Suprapubic skin (tissue), 4 donors: Measurements from ENCODE around the gene TAC3. TPM values are rescaled to one million over a fixed set of nuclear protein-coding genes. Genes with fewer than 3 reads are reported as not detected.

Experiments used
- DNase-seq, 2 donors: peaks; one replicate each; pipeline ENCODE4 v3.0.0-alpha.2; 2019; ENCODE audit warnings: low spot score in 2 of 2
- H3K27ac ChIP-seq: fragments of 200-600 bp; sonication (generic); one replicate; pipeline ENCODE4 v1.5.1; 2019
- H3K27me3 ChIP-seq: fragments of 200-600 bp; sonication (generic); one replicate; pipeline ENCODE4 v1.5.1; 2019
- H3K36me3 ChIP-seq: fragments of 200-600 bp; sonication (generic); one replicate; pipeline ENCODE4 v1.5.1; 2019
- H3K4me1 ChIP-seq: fragments of 200-600 bp; sonication (generic); one replicate; pipeline ENCODE4 v1.5.1; 2019
- H3K4me3 ChIP-seq: fragments of 200-600 bp; sonication (generic); one replicate; pipeline ENCODE4 v1.5.1; 2019; ENCODE audit warnings: mild to moderate bottlenecking
- H3K9me3 ChIP-seq: fragments of 200-600 bp; sonication (generic); one replicate; pipeline ENCODE4 v1.5.1; 2019
- EP300 ChIP-seq: sonication (generic); formaldehyde crosslinking; IDR thresholded peaks from one replicate; pipeline ENCODE4 v1.6.1; 2017; ENCODE audit warnings: antibody characterized with exemption
- POLR2A ChIP-seq, 2 donors: fragments of 450-650 bp; IDR thresholded peaks; one replicate each; pipeline ENCODE4 v1.6.1; 2017; ENCODE audit warnings: antibody characterized with exemption in 2 of 2, mild to moderate bottlenecking in 2 of 2, moderate library complexity in 2 of 2
- POLR2AphosphoS5 ChIP-seq, 3 donors: sonication (generic); formaldehyde crosslinking; IDR thresholded peaks; one replicate each; pipeline ENCODE4 v1.6.1; 2017; ENCODE audit warnings: antibody characterized with exemption in 3 of 3
- WGBS: methylation state at CpG from one replicate; pipeline ENCODE4 v1.1.5; 2018; 5-methylcytosine and 5-hydroxymethylcytosine counted together
- total RNA-seq, 4 donors: library from RNA; depleted of rRNA; stranded (reverse); fragments of >200 nt; gene quantifications; one replicate each; pipeline ENCODE4 v1.1.0, GENCODE V29; 2016
- TF ChIP-seq, protein P1 (sequence below), 2 donors: fragments of 200-600 bp in 1 of 2; fragments of 450-650 bp in 1 of 2; sonication (generic) in 1 of 2; IDR thresholded peaks; one replicate each; pipeline ENCODE4 v1.5.1; 2016 to 2019; ENCODE audit warnings: antibody characterized with exemption in 2 of 2, mild to moderate bottlenecking in 1 of 2, moderate library complexity in 1 of 2

TAC3 gene
- total RNA-seq, 4 donors from 2014 or later = not detected

DNA sequence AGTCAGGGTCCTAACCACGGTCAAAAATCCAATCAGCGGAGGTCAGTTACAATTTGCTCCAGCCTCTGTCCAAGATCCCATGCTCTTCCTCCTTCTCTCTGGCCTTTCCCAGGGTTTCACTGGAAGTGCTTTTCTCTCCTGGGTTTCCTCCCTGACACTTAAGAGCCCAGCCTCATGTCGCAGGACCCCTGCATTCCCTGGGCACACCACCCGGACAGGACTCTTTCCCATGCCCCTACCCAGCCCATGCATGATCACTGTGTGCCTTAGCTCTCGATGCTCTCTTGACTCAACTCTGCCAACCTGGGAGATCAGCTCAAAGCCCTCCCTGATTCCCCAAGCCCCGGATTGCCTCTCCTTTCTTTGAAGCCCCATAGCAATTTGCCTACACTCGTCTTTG is 15.5 kb upstream of the TAC3 start:
- Histone ChIP-seq H3K27me3 (no peaks in the 10 kb centered on the region), H3K9me3 (no peaks in the 10 kb centered on the region), H3K4me1 (peaks cover 8% of the 10 kb centered on the region), H3K4me3 (no peak overlapping the region), H3K36me3 (no peaks in the 10 kb centered on the region), H3K27ac (no peak overlapping the region)
- no peak for TF ChIP-seq POLR2AphosphoS5 (IDR thresholded peaks at IDR 0.05)
- no peak for TF ChIP-seq POLR2A (IDR thresholded peaks at IDR 0.05)
- TF ChIP-seq, protein P1, sequence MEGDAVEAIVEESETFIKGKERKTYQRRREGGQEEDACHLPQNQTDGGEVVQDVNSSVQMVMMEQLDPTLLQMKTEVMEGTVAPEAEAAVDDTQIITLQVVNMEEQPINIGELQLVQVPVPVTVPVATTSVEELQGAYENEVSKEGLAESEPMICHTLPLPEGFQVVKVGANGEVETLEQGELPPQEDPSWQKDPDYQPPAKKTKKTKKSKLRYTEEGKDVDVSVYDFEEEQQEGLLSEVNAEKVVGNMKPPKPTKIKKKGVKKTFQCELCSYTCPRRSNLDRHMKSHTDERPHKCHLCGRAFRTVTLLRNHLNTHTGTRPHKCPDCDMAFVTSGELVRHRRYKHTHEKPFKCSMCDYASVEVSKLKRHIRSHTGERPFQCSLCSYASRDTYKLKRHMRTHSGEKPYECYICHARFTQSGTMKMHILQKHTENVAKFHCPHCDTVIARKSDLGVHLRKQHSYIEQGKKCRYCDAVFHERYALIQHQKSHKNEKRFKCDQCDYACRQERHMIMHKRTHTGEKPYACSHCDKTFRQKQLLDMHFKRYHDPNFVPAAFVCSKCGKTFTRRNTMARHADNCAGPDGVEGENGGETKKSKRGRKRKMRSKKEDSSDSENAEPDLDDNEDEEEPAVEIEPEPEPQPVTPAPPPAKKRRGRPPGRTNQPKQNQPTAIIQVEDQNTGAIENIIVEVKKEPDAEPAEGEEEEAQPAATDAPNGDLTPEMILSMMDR (IDR thresholded peaks at IDR 0.05) = no peak
- no peak for TF ChIP-seq EP300
- no peak for DNase-seq
- 81% methylated on average over 7 of the region's 7 CpGs for WGBS

DNA sequence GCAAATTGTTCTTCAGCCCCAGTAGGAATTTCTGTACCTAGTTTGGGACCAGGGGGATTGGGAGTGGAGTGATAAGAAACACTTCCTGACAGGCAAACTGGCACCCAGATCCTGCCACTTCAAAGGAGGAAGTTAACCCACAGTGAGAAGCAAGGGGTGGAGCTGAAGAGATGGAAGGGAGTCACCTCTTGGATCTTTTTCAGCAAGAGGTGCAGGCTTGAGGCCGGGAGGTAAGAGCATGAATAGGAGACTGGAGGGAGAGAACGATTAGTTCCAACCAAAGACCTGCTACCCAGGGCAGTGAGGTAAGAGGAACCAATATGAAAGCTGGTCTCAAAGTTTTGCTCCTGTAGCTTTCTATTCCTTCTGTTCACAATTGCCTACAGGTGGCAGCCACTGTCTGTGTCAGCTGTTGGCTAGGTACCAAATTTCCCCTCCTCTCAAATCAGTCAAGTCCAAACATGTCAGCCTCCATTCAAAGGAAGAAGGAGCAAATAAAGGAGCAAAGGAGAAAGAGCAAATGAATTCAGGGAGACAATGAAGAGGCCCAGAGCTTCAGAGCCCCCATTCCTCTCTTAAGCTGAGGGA is 14.9 kb upstream of the TAC3 start:
- TF ChIP-seq, protein P1 (IDR thresholded peaks at IDR 0.05) = no peak
- TF ChIP-seq POLR2A (IDR thresholded peaks at IDR 0.05) (no peak), POLR2AphosphoS5 (IDR thresholded peaks at IDR 0.05) (no peak), EP300 (no peak)
- Histone ChIP-seq H3K4me1 (peaks cover 8% of the 10 kb centered on the region), H3K27ac (no peak overlapping the region), H3K27me3 (no peaks in the 10 kb centered on the region), H3K4me3 (no peak overlapping the region), H3K36me3 (no peaks in the 10 kb centered on the region), H3K9me3 (no peaks in the 10 kb centered on the region)
- WGBS = 15% methylated on average over 2 of the region's 2 CpGs
- DNase-seq = no peak

DNA sequence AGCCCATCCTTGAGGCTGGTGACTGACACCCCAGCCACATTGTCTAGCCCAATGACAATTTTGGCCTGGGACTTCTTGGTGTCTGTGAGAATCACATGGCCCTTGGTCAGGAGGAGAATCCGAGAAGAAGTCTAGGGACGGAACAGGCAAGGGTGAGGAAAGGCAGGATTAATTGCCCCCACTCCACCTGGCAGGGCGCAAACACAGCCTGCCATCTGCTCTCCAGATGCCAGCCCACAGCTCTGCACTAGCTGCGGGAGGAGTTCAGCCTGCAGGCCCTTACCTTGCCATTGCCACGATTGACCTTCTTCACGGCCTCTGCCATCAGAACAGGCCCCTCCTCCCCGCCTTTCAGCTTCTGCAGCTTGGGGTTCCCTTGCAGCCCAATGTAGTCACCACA is 13.1 kb upstream of the TAC3 start:
- H3K9me3 ChIP-seq = no peaks in the 10 kb centered on the region
- no peaks in the 10 kb centered on the region for H3K36me3 ChIP-seq
- 91% methylated on average over 7 of the region's 7 CpGs for WGBS
- TF ChIP-seq POLR2AphosphoS5 (IDR thresholded peaks at IDR 0.05) (no peak), POLR2A (IDR thresholded peaks at IDR 0.05) (no peak), EP300 (no peak)
- TF ChIP-seq, protein P1 (IDR thresholded peaks at IDR 0.05) = no peak
- H3K4me3 ChIP-seq = no peak overlapping the region
- H3K27me3 ChIP-seq = no peaks in the 10 kb centered on the region
- DNase-seq = no peak
- H3K27ac ChIP-seq = no peak overlapping the region
- peaks cover 8% of the 10 kb centered on the region for H3K4me1 ChIP-seq

DNA sequence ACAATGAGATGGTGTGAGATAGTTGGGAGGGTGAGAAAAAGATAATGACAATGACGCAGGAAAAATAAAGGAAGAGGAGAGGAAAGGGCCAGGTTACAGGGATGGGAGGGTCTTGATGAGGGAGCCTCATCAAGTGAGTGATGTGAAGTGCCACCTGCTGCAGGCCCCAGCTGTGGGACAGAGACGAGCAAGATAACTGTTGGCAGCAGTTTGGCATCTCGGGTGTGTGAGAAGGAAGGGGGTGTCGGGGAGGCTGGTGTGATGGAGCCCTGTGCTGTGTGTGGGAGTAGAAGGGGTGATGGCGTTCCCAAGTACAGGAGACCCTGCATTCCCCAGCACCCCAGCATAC is 11.4 kb upstream of the TAC3 start:
- TF ChIP-seq EP300 = no peak
- no peak for TF ChIP-seq POLR2AphosphoS5 (IDR thresholded peaks at IDR 0.05)
- no peak for TF ChIP-seq POLR2A (IDR thresholded peaks at IDR 0.05)
- TF ChIP-seq, protein P1 (IDR thresholded peaks at IDR 0.05) = no peak
- 56% methylated on average over 5 of the region's 5 CpGs for WGBS
- Histone ChIP-seq H3K36me3 (no peaks in the 10 kb centered on the region), H3K27ac (no peak overlapping the region), H3K9me3 (no peaks in the 10 kb centered on the region), H3K4me1 (peaks cover 8% of the 10 kb centered on the region), H3K4me3 (no peak overlapping the region), H3K27me3 (no peaks in the 10 kb centered on the region)
- DNase-seq = no peak

DNA sequence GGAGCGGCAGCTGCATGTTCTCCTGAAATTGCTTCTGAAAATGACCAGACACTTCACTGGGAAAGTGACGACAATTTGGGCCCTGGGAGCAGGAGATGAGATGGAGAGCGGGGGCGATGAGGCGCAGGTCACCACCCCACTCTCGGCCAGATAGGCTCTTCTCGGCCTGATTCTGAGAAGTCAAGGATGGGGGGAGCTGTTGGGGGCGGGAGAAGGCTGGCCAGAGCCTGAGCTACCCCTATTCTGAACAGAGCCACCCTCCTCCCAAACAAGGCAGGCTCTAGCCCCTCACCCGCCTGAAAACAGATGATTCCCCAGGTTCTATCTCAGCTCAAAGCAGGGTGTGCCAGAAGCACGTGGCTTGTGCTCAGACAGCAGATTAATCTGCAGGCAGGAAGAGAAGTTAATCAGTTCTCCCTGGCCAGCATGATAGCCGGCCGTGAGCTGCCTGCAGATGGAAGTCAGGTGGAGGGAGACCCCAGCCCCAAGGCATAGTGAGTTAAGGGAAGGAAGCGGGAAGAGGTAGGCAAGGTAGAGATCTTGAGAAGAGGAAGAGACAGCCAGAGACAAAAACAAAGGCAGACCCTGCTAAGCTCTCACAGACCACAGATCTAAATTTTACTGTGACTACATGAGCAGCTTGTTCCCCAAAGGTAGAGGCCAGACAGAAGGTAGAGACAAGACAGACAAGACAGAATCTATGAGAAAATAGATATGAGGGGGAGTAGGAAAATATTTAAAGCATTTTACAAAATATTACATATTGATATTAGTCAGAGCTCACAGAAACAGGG is 10.9 kb upstream of the TAC3 start:
- H3K9me3 ChIP-seq = no peaks in the 10 kb centered on the region
- no peak overlapping the region for H3K27ac ChIP-seq
- no peaks in the 10 kb centered on the region for H3K27me3 ChIP-seq
- 72% methylated on average over 13 of the region's 13 CpGs for WGBS
- TF ChIP-seq POLR2A (IDR thresholded peaks at IDR 0.05) (no peak), POLR2AphosphoS5 (IDR thresholded peaks at IDR 0.05) (no peak), EP300 (no peak)
- TF ChIP-seq, protein P1 (IDR thresholded peaks at IDR 0.05) = no peak
- H3K4me3 ChIP-seq = no peak overlapping the region
- DNase-seq = no peak
- H3K36me3 ChIP-seq = no peaks in the 10 kb centered on the region
- peaks cover 8% of the 10 kb centered on the region for H3K4me1 ChIP-seq
